ENCODE measurements around the gene FBXL20.

The FBXL20 gene

DNA sequence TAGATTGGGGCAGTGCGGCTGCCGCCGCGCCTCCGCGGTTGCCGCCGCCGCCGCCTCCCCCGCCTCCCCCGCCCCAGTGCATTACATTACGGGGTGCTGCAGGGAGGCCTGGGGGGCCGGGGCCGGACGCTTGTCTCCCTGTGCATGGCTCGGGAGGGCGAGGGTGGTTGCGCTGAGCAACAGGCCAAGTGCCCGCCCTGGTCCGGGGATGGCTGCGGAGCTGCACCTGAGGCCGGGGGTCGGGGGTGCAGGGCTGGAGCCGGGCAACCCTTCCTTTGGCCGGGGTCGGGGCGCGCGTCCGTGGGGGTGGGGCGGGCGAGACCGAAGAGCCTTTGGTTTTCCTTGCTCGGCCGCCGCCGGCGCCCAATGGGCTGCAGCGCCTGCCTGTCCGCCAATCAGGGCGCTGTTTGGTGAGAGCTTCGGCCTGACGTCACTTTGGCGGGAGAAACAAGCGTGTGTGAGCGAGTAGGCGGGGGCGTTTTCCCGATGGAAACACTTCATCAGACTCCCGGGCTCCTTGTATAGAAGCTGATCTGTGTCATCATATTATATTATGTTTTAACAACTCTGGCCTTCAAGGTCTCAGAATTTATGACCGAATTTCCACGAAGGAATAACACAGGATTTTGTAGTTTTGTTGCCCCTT is 941 bp upstream of the FBXL20 start:
- H3K4me3 ChIP-seq (ENCODE audit: low read depth, low read length): peak overlapping the region; percentile 86
- TF ChIP-seq, protein P1, sequence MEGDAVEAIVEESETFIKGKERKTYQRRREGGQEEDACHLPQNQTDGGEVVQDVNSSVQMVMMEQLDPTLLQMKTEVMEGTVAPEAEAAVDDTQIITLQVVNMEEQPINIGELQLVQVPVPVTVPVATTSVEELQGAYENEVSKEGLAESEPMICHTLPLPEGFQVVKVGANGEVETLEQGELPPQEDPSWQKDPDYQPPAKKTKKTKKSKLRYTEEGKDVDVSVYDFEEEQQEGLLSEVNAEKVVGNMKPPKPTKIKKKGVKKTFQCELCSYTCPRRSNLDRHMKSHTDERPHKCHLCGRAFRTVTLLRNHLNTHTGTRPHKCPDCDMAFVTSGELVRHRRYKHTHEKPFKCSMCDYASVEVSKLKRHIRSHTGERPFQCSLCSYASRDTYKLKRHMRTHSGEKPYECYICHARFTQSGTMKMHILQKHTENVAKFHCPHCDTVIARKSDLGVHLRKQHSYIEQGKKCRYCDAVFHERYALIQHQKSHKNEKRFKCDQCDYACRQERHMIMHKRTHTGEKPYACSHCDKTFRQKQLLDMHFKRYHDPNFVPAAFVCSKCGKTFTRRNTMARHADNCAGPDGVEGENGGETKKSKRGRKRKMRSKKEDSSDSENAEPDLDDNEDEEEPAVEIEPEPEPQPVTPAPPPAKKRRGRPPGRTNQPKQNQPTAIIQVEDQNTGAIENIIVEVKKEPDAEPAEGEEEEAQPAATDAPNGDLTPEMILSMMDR (IDR thresholded peaks at IDR 0.05; ENCODE audit: low read depth, low read length): no peak

DNA sequence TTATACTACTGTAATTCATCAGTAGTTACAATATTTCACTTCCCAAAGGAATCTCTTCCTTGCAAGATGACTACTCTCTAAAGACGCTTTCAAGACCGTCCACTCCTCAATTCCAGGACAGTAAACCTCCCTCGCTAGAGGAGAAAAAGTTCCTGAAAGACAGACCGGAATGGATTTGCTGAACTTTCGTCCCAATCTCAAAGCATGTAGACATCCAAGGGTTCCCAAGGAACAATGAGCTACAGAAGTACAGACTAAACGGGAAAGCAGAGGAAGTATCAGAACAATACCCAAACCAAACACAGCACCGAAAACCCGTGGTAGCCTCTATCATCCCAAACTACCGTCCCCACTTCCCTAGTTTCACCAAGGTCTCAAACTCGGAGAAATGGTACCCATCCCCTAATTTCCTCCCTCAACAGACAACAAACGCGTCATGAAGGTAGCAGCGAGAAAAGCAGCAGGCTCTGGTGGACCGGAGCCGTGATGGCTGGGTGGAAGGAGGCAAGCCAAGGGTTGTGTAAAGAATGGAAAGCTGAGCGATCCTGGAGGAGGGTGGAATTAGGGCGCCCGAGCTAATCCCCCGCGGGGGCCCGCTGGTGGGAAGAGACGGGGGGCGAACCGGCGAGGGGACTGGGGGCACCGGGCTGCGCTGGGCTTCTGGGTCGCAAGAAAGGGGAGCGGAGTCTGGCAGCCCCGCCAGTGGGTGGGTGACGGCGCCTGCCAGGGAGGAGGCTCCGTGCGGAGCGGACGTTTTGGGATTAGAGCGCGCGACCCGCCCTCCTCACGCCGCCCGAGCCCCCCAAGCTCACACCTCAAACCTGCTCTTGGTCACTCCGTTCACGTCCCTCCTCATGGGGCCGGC is 647 bp downstream of the FBXL20 start:
- peak overlapping the region; percentile 86 for H3K4me3 ChIP-seq (ENCODE audit: low read depth, low read length)
- TF ChIP-seq, protein P1 (IDR thresholded peaks at IDR 0.05; ENCODE audit: low read depth, low read length): no peak

DNA sequence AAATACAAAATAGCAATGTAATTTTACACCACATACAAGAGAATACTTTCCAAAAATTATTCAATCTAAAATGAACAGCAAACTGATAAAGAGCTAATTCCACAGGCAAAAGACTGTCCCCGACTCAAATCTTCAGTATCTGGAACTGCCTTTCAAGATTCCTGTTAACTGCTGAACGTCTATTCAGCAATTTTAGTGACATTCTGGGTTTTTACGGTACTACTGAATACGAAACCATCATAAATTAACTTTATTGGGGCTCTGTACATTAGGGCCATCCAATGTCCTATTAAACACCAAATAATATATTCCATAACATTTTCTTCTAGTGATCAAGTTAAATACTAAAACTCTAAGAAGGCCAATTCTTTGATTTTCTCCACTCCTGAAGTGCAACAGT is 1.6 kb downstream of the FBXL20 start:
- TF ChIP-seq, protein P1 (IDR thresholded peaks at IDR 0.05; ENCODE audit: low read depth, low read length): no peak
- H3K4me3 ChIP-seq (ENCODE audit: low read depth, low read length): no peak overlapping the region

DNA sequence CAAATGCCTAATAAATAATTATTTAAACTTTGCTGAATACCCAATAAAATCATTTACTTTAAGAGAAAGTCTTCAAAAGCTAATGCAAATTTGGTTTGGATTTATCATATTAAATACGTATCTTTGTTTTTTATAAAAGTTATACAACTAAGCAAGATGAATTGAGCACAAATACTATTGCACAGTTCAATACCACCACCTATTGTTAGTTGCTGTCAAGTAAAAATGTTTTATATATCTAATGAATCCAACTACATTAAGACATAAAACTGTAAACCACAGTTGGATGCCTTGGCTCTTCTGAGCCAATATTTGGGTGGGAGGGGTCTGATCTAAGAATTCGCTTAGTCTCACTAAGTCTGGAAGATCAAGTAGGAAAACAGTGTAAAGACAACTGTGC is 7.7 kb downstream of the FBXL20 start:
- no peak overlapping the region for H3K4me3 ChIP-seq (ENCODE audit: low read depth, low read length)
- TF ChIP-seq, protein P1 (IDR thresholded peaks at IDR 0.05; ENCODE audit: low read depth, low read length): no peak

DNA sequence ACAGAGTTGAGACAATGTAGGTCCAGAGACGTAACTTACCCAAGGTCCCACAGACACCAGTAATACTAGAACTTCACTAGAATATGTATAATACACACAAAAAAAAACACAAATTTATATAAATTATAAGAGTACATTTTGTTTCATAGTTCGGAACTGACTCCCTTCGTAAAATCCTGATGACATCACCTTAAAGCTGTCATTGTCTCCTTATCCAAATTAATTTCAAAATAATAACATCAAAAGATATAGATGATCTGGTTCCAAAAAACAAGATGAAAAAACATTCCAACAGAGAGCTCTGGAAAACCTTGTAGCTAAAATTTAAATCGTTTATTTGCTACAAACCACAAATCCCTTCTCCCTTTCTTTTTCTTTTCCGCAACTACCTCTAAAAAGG is 10.0 kb downstream of the FBXL20 start:
- no peak overlapping the region for H3K4me3 ChIP-seq (ENCODE audit: low read depth, low read length)
- TF ChIP-seq, protein P1 (IDR thresholded peaks at IDR 0.05; ENCODE audit: low read depth, low read length): no peak

DNA sequence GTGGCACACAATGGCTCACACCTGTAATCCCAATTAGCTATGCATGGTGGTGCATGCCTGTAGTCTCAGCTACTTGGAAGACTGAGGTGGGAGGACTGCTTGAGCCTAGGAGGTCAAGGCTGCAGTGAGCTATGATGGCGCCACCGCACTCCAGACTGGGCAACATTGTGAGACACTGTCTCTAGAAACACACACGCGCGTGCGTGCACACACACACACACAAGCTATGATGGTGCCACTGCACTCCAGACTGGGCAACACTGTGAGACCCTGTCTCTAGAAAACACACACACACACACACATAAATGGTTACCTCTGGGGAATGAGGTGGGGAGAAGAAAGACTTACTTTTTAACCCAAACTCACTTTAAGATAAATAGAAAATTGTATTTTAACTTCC is 16.4 kb downstream of the FBXL20 start:
- H3K4me3 ChIP-seq (ENCODE audit: low read depth, low read length): no peak overlapping the region
- TF ChIP-seq, protein P1 (IDR thresholded peaks at IDR 0.05; ENCODE audit: low read depth, low read length): no peak

DNA sequence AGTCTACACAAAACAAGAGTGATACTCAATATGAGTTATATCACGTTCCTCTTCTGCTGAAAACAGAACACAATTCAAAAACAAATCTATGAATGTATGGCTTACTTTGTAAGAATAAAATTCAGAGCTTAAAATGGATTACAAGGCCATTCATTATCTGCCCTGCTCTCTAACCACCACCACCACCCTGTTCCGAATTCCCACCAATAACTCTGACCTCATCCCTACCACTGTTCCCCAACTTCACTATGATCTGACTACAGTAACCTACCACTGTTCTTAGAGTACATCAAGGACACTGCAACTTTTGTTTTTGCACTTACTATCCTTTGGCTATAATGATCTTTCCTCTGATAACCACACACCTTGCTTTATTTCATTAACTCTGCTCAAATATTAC is 21.3 kb downstream of the FBXL20 start:
- H3K4me3 ChIP-seq (ENCODE audit: low read depth, low read length): no peak overlapping the region
- TF ChIP-seq, protein P1 (IDR thresholded peaks at IDR 0.05; ENCODE audit: low read depth, low read length): no peak

Data from WI38 (cell line).